ENCODE results near the gene NMNAT1.

DNA sequence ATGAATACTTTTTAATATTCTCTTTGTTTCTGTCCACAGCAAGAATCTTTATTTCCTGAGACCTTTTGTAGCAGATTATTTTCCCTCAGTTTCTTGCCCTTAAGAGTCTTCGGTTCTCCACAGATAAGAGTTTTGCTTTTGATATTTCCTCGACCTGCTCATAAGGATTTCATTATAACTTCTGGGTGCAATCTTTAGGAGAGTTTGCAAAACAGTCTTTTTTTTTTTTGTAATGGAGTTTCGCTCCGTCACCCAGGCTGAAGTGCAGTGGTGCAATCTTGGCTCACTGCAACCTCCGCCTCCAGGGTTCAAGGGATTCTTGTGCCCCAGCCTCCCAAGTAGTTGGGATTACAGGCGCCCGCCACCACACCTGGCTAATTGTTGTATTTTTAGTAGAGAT, 79.4 kb downstream of the NMNAT1 start:
- TF ChIP-seq CTCF (conservative IDR thresholded peaks at IDR 0.05 in 1 of 2, IDR thresholded peaks at IDR 0.05 in 1 of 2; ENCODE audit: extremely low read depth in 1 of 2, insufficient read depth in 1 of 2, low read depth in 1 of 2, low read length in 2 of 2) (no peak), EZH2 (IDR thresholded peaks at IDR 0.05; ENCODE audit: borderline replicate concordance, low read length) (no peak)

All from mammary epithelial cell (primary cell).